GM12875 (cell line): Measurements from ENCODE around the gene REEP3.
"Not testable (repeated sequence)": the region's sequence is repeated elsewhere in the genome, so short reads cannot be mapped to it uniquely, and the experiment has no call there.

Source experiments
- H3K4me3 ChIP-seq: one replicate; pipeline ENCODE4 v1.5.1; 2011; ENCODE audit warnings: low read depth, low read length, control low read depth
- TF ChIP-seq, protein P1 (sequence below): IDR thresholded peaks from 2 replicates; pipeline ENCODE4 v1.5.1; 2011; ENCODE audit warnings: low read depth, mild to moderate bottlenecking, control low read depth, inconsistent platforms, low read length, moderate library complexity, borderline replicate concordance; ENCODE audit not compliant: insufficient read depth

Gene REEP3

DNA sequence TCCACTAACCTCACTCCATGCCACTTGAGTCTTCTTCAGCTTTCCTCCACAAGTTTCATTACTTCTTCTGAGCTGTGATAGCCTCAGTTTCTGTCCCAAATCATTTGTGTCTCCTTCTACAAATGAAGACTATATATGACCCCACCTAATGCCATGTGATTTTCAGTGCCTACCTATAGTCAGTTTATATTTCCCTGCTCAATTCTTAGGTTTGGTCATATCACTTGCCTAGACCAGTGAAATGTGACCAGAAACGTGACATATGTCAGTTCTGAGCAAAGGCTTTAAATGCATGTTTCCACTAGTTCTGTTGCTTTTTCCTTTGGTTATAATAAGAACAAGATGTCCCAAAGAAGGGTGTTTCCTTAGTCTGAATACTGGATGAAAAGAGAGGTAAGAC, 24.6 kb upstream of the REEP3 start:
- TF ChIP-seq, protein P1, sequence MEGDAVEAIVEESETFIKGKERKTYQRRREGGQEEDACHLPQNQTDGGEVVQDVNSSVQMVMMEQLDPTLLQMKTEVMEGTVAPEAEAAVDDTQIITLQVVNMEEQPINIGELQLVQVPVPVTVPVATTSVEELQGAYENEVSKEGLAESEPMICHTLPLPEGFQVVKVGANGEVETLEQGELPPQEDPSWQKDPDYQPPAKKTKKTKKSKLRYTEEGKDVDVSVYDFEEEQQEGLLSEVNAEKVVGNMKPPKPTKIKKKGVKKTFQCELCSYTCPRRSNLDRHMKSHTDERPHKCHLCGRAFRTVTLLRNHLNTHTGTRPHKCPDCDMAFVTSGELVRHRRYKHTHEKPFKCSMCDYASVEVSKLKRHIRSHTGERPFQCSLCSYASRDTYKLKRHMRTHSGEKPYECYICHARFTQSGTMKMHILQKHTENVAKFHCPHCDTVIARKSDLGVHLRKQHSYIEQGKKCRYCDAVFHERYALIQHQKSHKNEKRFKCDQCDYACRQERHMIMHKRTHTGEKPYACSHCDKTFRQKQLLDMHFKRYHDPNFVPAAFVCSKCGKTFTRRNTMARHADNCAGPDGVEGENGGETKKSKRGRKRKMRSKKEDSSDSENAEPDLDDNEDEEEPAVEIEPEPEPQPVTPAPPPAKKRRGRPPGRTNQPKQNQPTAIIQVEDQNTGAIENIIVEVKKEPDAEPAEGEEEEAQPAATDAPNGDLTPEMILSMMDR = no peak
- H3K4me3 ChIP-seq = no peak overlapping the region

DNA sequence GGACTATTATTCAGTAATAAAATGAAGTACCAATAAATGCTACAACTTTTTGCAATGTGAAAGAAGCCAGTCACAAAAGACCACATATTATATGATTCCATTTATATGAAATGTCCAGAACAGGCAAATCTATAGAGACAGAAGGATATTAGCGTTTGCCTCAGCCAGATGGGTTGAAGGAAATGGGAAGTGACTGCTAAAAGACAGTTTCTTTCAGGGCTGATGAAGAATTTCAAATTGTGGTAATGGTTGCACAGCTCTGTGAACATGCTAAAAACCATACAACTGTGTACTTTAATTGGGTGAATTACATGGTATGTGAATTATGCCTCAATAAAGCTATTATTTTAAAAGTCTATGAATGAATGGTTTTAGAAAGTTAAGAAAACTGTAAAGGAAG, 23.9 kb upstream of the REEP3 start:
- no peak overlapping the region for H3K4me3 ChIP-seq
- TF ChIP-seq, protein P1 = no peak

DNA sequence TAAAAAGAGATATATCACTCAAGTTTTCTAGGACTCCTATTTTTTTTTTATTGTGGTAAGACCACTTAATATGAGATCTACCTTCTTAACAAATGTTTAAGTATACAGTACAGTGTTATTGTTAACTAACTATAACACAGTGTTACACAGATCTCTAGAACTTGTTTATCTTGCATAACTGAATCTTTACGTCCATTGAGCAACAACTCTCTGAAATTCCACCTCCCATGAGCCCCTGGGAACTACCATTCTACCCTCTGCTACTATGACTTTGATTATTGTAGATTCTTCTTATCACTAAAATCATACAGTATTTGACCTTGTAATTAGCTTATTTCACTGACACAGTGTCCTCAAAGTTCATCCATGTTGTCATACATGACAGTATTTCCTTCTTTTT, 22.5 kb upstream of the REEP3 start:
- no peak overlapping the region for H3K4me3 ChIP-seq
- TF ChIP-seq, protein P1 = no peak

DNA sequence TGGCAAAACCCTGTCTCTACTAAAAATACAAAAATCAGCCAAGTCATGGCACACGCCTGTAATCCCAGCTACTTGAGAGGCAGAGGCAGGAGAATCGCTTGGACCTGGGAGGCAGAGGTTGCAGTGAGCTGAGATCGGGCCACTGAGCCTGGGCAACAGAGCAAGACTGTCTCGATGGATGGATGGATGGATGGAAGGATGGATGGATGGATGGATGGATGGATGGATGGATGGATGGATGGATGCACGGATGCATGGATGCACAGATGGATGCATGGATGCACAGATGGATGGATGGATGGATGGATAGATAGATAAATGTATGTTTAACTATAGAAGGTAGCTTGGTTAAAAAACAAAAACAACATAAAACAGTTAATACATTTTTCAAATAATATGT, 20.6 kb upstream of the REEP3 start:
- H3K4me3 ChIP-seq = not testable (repeated sequence)

DNA sequence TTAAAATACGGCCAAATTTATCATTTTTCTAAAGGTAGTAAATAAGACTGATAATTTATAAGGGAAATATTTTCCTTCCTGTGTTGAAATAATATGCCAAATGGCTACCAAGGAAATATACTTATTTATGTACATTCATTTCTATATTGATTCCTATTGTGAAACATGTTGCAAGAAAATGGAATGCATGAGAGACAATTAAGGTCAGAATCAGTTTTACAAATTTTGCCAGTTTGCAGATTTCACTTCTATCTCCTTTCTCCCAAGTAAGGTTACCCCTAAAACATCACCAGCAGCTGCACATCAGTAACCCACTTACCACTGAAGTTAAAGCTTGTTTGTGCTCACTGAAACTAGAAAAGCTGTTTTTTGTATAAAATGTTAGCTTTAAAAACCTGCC, 19.2 kb upstream of the REEP3 start:
- H3K4me3 ChIP-seq = no peak overlapping the region
- TF ChIP-seq, protein P1 = no peak

DNA sequence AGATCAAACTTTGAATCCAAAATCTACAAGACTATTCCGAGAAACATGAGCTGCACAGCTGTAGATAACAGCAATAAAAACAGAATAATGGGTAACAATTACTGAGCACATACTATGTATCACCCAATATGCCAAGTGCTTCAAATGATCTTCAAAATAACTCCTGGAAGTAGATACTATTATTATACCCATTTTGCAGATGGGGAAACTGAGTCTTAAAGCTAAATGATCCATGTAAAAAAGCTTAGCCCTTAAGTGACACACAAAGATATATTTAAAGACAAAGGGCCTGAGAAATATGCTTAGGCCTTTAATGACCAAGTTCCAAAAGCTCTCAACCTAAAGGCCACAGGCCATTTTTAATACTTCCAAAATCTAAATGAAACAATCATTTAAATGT, 18.4 kb upstream of the REEP3 start:
- TF ChIP-seq, protein P1 = no peak
- no peak overlapping the region for H3K4me3 ChIP-seq

DNA sequence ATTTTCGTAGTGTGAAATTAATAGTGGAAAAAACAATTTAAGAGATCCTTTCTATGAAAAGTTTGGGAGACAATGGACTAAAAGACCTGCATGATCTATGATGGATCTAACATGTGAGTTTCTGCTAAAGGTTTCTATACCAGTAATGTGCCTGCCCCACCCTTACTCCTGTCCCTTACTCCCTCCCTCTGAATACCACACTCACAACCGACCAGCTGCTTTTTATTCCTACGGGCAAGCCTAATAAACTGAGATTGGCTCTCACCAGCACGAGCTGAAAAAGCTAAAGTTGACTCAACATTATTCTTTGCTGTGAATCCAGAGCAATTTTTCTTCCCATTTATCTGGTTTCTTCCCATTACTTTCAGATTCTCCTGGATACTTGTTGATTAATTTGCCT, 17.8 kb upstream of the REEP3 start:
- H3K4me3 ChIP-seq = no peak overlapping the region
- TF ChIP-seq, protein P1 = no peak
